Measurements from ENCODE around the gene SPATA2.

Gene SPATA2

DNA sequence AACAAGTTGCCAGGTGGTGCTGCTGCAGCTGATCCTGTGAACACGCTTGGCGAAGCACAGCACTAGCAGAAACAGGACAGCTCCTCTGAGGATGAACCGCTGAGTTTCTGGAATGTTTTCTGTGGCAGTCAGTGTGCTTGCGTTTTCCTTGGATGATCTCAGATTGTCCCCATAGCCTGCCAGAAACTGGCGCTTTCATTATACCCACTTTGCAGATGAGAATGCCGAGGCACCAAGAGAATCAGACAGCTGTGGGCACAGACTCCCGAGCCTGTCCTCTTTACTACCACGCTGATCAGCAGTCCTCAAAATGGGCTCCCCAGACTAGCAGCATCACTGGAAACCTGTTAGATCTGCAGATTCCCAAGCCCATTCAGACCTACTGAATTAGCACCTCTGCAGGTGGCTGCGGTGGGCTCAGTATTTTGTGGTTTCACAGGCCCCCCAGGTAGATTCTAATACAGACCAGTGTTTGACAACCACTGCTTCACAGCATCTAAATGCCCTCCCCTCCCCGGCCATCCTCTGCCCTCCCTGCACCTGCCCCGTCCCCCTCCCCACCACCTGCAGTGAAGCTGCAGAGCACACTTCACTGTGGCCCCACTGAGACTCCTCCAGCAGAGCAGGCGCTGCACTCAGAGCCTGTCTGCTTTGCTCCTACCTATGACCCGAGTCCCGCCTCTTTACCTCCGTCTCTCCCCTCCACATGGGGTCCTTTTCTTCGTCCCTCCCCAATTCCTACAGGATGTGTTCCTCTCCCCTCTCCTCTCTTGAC is 29.6 kb downstream of the SPATA2 start:
- Histone ChIP-seq H2AK5ac (ENCODE audit: low read depth, low read length) (no peak overlapping the region), H3K4ac (ENCODE audit: low read length) (no peak overlapping the region), H2BK120ac (ENCODE audit: low read depth, low read length) (no peak overlapping the region), H3K4me2 (ENCODE audit: insufficient read depth, low read length, poor library complexity, severe bottlenecking) (no peak overlapping the region), H3K36me3 (replicated peaks in 1 of 2; ENCODE audit: control insufficient read depth in 2 of 2, insufficient read depth in 2 of 2, low read length in 2 of 2) (peaks cover 9 to 51% of the 10 kb centered on the region in 2 donors), H3K27ac (replicated peaks; ENCODE audit: low read length) (no peak overlapping the region), H3K27me3 (ENCODE audit: control insufficient read depth in 3 of 3, insufficient read depth in 3 of 3, low read depth in 1 of 3, low read length in 3 of 3) (no peaks in the 10 kb centered on the region), H3K79me1 (ENCODE audit: low read depth, low read length) (no peaks in the 10 kb centered on the region), H3K4me1 (ENCODE audit: control insufficient read depth in 2 of 2, insufficient read depth in 1 of 2, low read depth in 1 of 2, low read length in 2 of 2) (peaks cover 16 to 23% of the 10 kb centered on the region in 2 donors), H3K14ac (ENCODE audit: low read length) (no peak overlapping the region), H2BK5ac (ENCODE audit: low read length) (no peak overlapping the region), H3K23ac (ENCODE audit: low read depth, low read length, poor library complexity) (no peak overlapping the region), H4K91ac (ENCODE audit: low read depth, low read length, poor library complexity) (no peak overlapping the region), H3K18ac (ENCODE audit: low read length) (no peak overlapping the region), H2AFZ (ENCODE audit: low read length) (no peak overlapping the region), H4K8ac (ENCODE audit: low read depth, low read length) (no peak overlapping the region), H3K9me3 (replicated peaks in 1 of 2; ENCODE audit: control insufficient read depth in 2 of 2, insufficient read depth in 1 of 2, low read depth in 1 of 2, low read length in 2 of 2) (no peaks in the 10 kb centered on the region), H2BK12ac (ENCODE audit: low read length) (no peak overlapping the region), H3K9ac (ENCODE audit: low read depth, low read length, poor library complexity) (no peak overlapping the region), H2BK15ac (ENCODE audit: low read length) (no peak overlapping the region), H3K4me3 (ENCODE audit: low read length in 2 of 2) (no peak overlapping the region)
- DNase-seq (ENCODE audit: low spot score): no peak
- no CpG with 5 or more reads among the region's 16 CpGs for WGBS, 2 donors (ENCODE audit: extremely low coverage in 2 of 2, insufficient read length in 2 of 2, insufficient replicate concordance in 1 of 2)

DNA sequence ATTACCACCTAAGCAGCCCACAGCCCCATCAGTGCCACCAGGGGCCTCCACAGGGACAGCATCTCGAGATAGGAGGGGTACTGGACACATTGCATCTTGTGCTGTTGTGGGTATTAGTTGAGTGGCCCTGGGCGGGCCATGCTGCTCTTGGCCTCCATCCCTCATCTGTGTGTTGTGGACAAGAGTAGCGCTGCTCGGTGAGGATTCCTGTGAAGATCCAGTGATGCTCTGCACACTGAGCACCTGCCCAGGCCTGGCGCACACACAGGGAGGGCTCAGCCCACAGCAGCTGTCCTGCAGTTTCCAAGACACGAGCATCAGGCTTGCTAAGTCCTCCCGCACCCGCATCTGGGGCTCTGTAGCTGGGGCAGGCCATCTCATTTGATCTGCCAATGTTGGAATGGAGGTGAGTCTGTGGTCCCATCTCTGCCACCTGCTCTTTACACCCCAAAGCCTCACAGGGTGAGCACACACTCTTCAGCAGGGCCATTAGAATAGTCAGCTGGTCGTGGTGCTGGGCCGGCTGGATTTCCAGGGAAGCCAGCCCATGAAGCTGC is 32.0 kb downstream of the SPATA2 start:
- Histone ChIP-seq H3K14ac (ENCODE audit: low read length) (peak overlapping the region; percentile 31), H3K9ac (ENCODE audit: low read depth, low read length, poor library complexity) (no peak overlapping the region), H3K4me1 (ENCODE audit: control insufficient read depth in 2 of 2, insufficient read depth in 1 of 2, low read depth in 1 of 2, low read length in 2 of 2) (peaks cover 11 to 12% of the 10 kb centered on the region in 2 donors), H2BK15ac (ENCODE audit: low read length) (no peak overlapping the region), H2BK5ac (ENCODE audit: low read length) (no peak overlapping the region), H2BK12ac (ENCODE audit: low read length) (no peak overlapping the region), H3K23ac (ENCODE audit: low read depth, low read length, poor library complexity) (peak overlapping the region; percentile 87), H2AK5ac (ENCODE audit: low read depth, low read length) (no peak overlapping the region), H4K91ac (ENCODE audit: low read depth, low read length, poor library complexity) (peak overlapping the region; percentile 32), H4K8ac (ENCODE audit: low read depth, low read length) (no peak overlapping the region), H2AFZ (ENCODE audit: low read length) (no peak overlapping the region), H3K36me3 (replicated peaks in 1 of 2; ENCODE audit: control insufficient read depth in 2 of 2, insufficient read depth in 2 of 2, low read length in 2 of 2) (peaks cover 10 to 66% of the 10 kb centered on the region in 2 donors), H3K4me2 (ENCODE audit: insufficient read depth, low read length, poor library complexity, severe bottlenecking) (no peak overlapping the region), H3K4ac (ENCODE audit: low read length) (no peak overlapping the region), H2BK120ac (ENCODE audit: low read depth, low read length) (no peak overlapping the region), H3K4me3 (ENCODE audit: low read length in 2 of 2) (no peak overlapping the region), H3K27me3 (ENCODE audit: control insufficient read depth in 3 of 3, insufficient read depth in 3 of 3, low read depth in 1 of 3, low read length in 3 of 3) (no peaks in the 10 kb centered on the region), H3K79me1 (ENCODE audit: low read depth, low read length) (no peaks in the 10 kb centered on the region), H3K27ac (replicated peaks; ENCODE audit: low read length) (no peak overlapping the region), H3K18ac (ENCODE audit: low read length) (peak overlapping the region; percentile 29), H3K9me3 (replicated peaks in 1 of 2; ENCODE audit: control insufficient read depth in 2 of 2, insufficient read depth in 1 of 2, low read depth in 1 of 2, low read length in 2 of 2) (no peaks in the 10 kb centered on the region)
- no peak for DNase-seq (ENCODE audit: low spot score)
- WGBS, 2 donors (ENCODE audit: extremely low coverage in 2 of 2, insufficient read length in 2 of 2, insufficient replicate concordance in 1 of 2): no CpG with 5 or more reads among the region's 10 CpGs

DNA sequence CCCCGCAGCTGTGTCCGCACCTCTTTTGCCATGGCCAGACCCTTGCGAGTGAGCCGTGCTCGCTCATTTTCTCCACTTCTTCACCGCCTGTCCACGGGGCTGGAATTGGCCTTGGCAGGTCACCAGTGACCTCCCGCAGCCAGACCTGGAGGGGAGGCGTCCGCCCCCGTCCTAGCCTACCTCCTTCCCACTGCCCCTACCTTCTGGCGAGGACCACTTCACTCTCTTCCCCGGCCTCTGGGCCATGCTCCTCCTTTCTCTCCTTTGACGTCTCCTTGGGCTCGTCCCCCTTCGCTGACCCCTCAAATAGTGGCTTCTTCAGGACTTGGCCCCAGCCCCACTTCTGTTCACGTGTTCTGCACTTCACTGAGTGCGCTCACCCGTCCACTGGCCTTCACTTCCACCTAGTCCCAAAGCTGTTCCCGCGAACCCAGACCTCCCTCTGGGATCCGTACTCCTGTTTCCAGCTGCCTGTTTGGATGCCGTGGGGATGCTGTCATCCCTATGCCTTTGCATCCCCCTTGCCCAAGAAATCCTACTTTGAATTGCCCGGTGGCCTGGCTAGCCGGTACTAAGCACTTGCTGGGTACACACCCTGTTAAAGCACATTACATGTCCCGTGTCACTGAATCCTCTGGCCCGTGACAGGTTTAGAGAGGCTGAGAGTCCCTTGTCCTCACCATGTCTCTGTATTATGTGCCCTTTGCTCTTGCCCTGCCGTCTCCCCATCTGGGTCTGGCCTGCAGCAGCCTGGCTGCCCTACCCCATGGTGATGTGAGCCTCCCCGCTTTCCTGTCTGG is 33.0 kb downstream of the SPATA2 start:
- Histone ChIP-seq H2AK5ac (ENCODE audit: low read depth, low read length) (no peak overlapping the region), H3K14ac (ENCODE audit: low read length) (no peak overlapping the region), H3K9me3 (replicated peaks in 1 of 2; ENCODE audit: control insufficient read depth in 2 of 2, insufficient read depth in 1 of 2, low read depth in 1 of 2, low read length in 2 of 2) (no peaks in the 10 kb centered on the region), H4K8ac (ENCODE audit: low read depth, low read length) (no peak overlapping the region), H3K23ac (ENCODE audit: low read depth, low read length, poor library complexity) (no peak overlapping the region), H2BK120ac (ENCODE audit: low read depth, low read length) (no peak overlapping the region), H3K27ac (replicated peaks; ENCODE audit: low read length) (no peak overlapping the region), H2BK12ac (ENCODE audit: low read length) (peak overlapping the region; percentile 63), H3K18ac (ENCODE audit: low read length) (peak overlapping the region; percentile 27), H4K91ac (ENCODE audit: low read depth, low read length, poor library complexity) (no peak overlapping the region), H3K4ac (ENCODE audit: low read length) (no peak overlapping the region), H3K79me1 (ENCODE audit: low read depth, low read length) (no peaks in the 10 kb centered on the region), H3K4me2 (ENCODE audit: insufficient read depth, low read length, poor library complexity, severe bottlenecking) (no peak overlapping the region), H3K4me1 (ENCODE audit: control insufficient read depth in 2 of 2, insufficient read depth in 1 of 2, low read depth in 1 of 2, low read length in 2 of 2) (peaks cover 4 to 5% of the 10 kb centered on the region in 2 donors), H2BK15ac (ENCODE audit: low read length) (no peak overlapping the region), H3K36me3 (replicated peaks in 1 of 2; ENCODE audit: control insufficient read depth in 2 of 2, insufficient read depth in 2 of 2, low read length in 2 of 2) (peaks cover 9 to 70% of the 10 kb centered on the region in 2 donors), H3K9ac (ENCODE audit: low read depth, low read length, poor library complexity) (no peak overlapping the region), H3K4me3 (ENCODE audit: low read length in 2 of 2) (no peak overlapping the region), H3K27me3 (ENCODE audit: control insufficient read depth in 3 of 3, insufficient read depth in 3 of 3, low read depth in 1 of 3, low read length in 3 of 3) (no peaks in the 10 kb centered on the region), H2BK5ac (ENCODE audit: low read length) (no peak overlapping the region), H2AFZ (ENCODE audit: low read length) (no peak overlapping the region)
- DNase-seq (ENCODE audit: low spot score): no peak
- WGBS, 2 donors (ENCODE audit: extremely low coverage in 2 of 2, insufficient read length in 2 of 2, insufficient replicate concordance in 1 of 2): no CpG with 5 or more reads among the region's 29 CpGs
